CD4-positive, alpha-beta T cell treated with Interleukin-15 for 4 hours (primary cell): ENCODE results near the gene BMP3.

ENCODE experiments used
- DNase-seq: peaks from one replicate; pipeline ENCODE4 v3.0.0-alpha.2; 2020; ENCODE audit warnings: low spot score

The BMP3 gene

DNA sequence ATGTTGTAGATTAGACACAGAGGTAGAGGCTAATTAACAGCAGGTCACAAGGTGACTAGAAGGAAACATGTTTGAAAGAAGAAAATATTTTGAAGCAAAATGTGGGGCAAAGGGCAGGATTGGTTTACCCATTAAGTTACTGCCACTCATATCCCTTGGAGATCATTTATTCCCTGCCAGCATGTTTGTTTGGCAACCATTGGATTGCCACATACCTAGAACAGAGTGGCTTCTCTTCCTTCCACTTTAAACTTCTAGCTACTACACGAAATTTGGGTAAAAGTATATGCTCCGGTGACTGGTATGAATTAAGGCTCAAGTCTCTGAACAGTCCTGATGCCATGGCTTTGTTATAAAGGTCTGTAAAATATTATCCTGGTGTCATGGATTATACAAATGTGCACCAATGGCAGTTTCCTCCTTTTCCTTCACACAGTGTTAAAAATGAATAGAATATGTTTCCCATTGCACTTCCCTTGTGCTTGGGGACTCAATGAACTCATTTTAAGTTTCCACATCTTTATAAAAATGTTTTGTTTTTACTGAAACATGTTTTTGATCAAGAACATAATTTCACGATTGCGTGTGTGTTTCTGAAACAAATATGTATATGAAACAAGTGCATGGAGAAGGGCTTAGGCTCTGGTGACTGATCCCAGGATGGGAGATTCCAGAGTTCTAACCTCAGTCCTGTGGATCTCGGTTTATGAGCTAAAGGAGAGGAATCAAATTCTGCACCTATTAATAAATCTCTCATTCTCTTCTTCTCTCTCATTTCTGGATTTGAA, 12.3 kb downstream of the BMP3 start:
- no peak for DNase-seq

DNA sequence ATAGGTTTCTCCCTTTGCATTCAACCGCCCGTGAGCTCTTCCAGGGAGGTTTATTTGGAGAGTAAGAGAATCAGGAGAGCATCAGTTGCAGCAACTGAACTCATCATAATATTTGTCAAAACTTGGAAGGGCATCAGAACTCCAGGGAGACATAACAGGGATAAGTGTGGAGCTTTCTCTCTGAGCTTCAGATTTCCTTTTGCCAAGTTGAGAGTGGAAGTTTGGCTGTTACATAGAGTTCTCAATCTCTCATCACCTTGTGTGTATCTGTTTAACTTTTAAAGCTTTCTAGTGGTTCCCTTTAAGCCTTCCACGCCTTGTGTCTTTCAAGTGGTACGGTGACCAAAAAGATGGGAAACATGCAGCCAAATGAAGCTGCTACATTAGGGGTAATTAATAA, 18.8 kb downstream of the BMP3 start:
- no peak for DNase-seq

DNA sequence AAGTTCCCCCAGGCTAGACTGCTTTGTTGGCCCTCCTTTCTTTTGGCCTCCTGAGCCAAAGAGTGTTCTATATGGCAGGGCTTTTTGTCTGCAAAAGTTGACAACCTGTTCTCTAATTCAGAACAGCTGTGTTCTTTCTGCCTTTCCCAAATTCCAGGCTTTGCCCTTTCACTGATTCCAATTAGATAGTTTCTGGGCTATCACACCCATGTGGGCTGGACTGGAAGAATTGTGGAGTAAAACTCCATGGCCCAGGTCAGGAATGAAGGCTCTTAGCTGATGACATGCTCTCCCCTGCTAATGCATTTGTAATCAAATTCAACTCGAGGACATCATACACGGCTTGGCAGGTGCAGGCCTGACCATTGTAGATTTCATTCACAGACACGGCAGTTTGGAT, 19.4 kb downstream of the BMP3 start:
- no peak for DNase-seq

DNA sequence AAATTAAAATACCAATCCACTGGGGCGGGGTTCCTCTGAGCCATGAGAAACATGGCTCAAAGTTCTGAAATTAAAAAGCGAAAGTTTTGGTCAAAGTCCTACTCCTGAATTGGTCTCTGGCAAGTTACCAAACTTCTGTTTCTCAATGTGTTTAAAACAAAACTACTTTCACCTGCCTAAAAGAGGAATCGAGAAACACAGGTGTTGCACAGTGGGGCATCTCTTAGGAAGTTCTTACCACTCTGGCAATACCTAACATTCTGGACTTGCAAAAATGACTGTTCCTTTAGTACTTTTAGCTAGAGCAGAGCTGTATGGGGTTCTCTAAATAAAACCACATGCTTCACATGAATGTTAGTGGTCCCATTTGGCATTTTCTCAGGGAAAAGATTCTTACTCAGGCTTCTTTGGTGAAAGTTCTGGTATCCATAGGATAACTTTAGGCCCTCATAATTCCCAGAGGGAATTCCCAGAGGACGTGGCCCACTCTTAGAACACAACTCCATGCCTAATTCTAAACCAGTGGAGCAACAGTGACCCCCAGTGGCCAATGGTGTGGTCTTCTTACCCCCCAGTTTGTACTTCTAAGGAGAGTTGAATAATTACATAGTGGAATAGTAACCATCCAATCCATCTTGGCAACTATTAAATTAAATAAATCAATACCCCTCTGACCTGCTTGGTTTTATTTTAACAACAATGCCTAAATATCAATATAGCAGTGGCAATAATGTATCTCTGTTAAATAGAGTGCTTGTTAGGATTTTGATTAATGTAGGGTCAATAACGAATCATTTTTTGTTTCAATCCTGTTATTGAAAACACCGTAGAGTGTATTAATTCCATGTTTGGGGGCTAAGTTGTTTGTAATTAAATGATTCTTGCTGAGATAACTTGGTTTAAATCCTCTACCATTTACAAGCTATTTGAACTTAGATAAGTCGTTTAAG, 21.9 kb downstream of the BMP3 start:
- DNase-seq: peak; percentile 35

DNA sequence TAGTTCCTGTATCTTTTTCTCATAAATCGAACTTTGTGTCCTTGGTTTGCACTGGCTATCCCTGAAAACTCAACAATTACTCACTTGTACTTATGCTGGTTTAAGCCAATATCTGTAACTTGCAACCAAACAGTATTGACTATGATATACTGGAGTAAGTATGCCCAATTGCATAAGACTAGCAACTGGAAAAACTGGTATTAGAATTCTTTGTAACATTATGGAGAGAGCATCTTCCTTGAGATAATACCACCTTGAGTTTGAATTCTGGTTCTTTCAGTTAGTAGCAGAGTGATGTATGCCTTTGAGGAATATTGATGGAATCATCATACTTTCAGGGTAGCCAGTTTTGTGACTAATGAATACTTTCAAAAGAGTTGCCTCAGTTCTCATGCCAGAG, 28.1 kb downstream of the BMP3 start:
- DNase-seq: no peak

DNA sequence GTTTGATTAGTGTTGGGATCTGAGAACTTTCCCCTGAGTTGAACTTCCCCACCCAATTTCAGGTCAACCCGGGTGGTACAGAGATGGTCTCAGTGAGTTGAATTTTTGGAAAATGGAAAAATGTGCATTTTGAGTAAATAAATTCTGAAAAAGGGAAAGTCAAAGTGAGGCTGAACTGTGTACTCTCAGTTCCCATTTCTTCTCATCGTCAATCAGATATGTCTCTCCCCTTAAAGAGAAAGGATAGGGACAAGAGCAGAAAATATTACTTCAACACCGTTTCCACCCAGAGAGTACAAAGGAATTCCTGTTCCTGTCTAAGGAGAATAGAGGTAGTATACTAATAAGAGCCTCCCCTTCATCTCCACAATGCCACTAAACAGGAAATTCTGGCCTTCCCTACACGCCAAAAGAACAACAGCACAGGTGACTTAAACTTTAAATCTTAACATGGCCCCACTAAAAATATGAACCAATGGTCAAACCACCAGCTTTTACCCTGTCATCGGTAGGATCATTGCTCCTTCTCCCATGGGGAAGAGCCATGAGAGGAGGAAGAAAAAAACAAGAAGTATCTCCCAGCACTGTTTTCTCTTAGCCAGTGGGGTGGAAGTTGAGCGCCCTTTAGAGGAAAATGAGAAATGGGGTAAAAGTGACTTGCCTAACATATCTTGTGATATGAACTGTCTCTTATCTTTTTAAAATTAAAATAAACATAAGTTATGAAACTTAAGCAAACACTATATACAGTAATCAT, 30.3 kb downstream of the BMP3 start:
- DNase-seq: no peak

DNA sequence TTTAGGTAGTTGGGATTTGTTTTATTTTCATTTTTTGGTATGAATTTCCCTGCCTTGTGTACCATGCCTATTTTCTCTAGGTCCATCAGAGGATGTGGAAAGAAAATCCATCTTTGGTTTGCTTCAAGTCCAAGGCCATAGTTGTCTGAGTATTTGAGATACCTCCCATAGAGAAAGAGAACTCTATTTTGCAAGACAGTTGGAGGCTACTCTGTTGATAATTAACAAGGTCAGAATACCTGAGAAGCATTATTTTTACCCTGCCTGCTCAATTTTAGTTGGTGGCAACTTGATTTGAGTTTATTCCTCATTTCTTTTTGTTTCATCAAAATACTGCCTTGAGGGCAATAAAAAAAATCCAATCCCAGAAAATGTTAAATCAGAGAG, 30.8 kb downstream of the BMP3 start:
- DNase-seq: no peak

DNA sequence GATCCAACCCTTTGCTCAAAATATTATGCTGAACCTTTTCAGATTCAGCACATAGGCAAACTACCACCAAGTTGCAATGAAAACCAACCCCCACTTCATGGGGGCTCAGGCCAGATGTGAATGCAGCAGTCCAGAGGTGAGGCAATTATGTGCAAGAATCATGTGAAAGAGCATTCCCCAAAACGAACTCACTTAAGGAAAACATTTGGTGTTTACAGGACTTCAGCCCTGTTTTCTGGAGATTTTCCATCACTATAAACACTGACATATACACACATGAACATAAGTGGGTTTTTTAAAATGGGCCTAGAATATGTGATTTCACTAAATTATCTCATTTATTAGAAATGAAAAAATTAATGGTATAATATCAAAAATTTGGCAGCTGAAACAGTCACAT, 31.5 kb downstream of the BMP3 start:
- DNase-seq: no peak

DNA sequence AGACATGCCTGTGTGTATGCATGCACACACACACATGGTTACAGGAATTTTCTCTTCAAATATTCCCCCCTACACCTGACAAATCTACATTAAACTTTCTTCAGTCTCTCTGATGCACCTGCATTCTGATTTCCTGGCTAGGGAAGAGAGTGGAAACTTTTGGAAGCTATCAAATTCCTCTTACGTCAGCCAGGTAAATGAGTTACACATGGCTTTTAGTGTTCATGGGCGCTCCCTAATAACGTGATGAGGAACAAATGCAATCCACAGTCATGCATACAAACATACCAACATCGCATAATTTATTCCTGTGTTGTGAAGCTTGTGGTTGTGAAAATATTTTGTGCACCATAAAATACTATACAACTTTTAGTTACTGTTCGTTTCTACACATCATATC, 34.9 kb downstream of the BMP3 start:
- DNase-seq: no peak

DNA sequence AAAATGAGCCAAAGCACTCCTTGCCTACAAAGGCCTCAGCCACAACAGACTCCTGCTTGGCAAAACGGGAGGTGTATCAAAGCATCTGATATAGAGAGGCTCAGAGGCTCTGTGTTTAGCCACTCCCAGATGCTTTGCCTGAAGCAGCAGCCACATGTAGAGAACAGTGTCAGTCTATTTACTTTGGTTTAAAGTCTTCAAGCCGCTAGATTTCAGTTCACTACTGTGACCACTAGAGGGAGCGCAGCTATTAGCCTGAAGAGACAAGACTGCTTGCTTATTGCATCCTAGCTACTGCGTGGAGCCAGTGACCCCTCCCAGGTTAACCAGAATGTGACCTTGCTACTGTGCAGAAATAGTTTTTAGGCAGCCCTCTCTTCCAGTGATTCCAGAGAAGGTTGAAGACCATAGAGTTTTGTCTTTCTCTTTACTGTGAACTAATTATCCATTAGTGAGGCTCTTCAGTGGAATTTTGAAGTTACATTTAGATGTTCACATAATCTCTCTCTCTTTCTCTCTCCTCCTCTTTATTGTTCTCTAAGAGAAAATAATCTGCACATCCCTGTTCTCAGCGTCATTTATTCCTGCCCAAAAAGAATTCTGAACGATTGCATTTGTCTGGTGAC, 39.3 kb downstream of the BMP3 start:
- peak; percentile 70 for DNase-seq

DNA sequence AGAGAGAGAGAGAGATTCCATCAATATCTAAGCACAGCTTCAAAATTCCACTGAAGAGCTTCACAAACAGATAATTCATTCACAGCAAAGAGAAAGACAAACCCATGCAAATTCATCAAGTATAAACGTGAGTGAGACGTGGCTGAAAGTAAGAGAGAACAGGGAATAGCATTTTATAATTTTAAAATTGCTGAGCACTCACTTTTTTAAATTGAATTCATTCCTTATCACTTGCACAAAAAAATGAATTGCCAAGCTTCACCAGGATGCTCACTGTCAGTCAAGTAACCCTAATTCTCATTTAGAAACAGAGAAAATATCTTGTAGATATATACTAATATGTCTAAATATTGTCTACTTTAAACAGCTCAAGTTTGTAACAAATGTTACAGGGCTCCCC, 40.5 kb downstream of the BMP3 start:
- no peak for DNase-seq

DNA sequence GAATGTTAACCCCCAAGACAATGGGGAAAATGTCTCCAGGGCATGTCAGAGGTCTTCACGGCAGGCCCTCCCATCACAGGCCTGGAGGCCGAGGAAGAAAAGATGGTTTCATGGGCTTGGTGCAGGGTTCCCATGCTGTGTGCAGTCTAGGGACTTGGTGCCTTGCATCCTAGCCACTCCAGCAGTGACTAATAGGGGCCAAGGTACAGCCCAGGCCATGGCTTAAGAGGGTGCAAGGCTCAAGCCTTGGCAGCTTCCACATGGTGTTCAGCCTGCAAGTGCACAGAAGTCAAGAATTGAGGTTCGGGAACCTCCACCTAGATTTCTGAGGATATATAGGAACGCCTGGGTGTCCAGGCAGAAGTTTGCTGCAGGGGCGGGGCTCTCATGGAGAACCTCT, 50.6 kb downstream of the BMP3 start:
- DNase-seq: no peak

DNA sequence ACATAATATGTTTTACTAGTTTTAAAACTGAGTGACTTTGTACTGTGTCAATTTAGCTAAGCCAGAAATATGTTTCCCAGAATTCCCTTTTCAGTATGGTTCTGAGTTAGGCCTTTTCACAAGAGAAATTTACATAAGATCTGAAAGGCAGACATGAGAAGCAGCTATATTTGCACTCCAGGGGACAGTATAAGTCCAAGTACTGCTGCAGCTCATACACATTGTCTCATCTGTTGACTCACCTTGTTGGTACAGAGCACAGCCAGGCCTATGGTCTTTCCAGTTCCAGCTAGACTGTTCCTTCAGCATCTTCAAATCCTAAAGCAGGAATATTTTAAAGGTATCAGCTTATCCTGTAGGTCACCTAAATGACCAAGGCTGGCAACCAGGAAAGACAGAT, 53.5 kb downstream of the BMP3 start:
- DNase-seq: no peak

DNA sequence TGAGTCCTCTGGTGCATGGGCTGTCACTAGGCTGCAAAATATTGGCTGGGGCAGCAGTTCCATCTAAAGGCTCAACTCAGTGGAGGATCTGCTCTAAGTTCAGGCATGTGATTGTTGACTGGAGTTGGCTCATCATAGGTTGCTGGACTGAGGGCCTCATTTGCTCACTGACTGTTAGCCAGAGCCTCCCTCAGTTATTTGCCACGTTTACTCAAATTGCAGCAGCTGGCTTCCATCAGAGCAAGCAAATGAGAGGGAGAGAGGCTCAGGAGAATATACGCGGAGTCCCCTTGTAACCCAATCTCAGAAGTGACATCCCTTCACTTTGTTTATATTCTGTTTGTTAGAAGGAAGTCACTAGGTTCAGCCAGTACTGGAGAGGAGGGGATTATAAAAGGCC, 54.1 kb downstream of the BMP3 start:
- DNase-seq: no peak

DNA sequence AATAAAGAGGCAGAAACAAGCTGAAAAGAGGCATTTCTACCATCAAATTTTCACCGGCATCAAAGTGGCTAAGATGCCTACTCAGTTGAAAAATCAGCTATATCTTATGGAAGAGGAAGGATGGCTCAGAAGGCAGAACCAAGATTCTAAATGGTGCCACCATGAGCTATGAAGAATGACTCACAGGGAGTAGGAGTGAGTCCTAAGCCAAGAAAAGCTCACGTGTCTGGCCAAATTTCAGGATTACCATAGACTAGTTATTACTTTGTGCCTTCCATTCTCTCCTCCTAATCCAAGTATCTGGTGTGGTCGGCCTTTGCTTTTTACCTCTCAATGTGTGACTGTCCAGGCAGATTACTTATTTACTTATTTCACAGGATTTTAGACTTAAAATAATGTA, 54.8 kb downstream of the BMP3 start:
- no peak for DNase-seq

DNA sequence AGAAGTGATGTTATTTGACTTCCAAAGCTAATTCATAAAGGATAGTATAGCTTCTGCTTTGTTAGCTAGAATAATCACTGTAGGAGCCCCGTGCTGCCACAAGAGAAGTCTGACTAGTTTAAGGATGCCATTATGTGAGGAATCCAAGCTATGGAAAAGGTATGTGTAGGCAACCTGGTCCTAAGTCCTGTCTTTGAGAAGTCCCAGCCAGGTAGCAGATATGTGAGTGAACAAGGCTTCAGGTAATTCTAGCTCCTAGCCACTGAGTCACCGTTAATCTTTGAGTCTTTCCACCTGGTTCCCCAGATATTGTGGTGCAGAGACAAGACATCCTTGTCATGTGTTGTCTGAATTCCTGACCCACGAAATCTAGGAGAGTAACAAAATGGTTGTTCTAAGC, 55.5 kb downstream of the BMP3 start:
- DNase-seq: no peak

DNA sequence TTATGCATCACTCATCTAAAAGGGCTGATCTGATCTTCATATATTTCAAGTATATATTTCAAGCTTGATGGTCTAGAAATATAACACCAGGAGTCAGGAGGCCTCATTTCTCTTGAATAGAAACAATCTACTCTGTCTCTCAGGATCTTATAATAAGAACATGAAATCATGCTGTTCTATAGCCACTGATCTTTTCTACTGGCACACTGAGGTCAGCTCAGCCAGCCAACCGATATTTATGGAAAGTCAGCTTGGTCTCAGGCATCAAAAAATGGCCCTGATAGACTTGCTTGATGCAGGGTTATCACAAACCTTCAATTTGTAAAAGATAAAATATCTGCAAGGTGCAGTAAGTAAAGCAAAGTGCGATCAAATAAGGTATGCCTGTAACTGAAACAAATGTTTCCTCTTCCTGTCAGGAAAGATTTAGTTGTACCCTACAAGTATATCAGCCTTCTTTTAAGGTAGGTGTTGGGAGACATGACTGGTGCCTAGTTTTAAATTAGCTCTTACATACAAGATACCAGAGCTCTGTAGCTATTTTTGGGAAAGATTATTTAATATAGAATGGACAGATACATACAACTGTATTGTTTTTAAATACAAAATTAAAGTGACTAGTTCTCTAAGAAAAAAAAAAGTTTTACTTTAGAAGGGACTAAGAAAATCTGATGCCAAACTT, 63.4 kb downstream of the BMP3 start:
- no peak for DNase-seq

DNA sequence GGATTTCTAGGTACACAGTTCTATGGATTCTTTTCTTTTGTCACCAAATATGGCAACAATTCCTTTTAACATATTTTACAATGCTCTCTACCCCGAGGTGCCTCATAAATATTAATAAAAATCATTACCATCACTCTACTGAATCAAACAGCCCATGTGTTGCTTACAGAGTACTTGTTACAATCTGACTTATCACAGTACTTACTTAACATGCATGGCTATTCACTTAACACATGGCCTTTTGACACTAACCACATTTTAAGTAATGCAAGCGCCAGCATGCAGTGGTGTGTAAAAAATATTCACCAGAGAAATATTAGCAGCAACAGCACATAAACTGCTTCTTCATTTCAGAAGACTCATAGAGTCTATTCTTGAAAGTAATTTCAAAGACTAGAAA, 64.9 kb downstream of the BMP3 start:
- no peak for DNase-seq

DNA sequence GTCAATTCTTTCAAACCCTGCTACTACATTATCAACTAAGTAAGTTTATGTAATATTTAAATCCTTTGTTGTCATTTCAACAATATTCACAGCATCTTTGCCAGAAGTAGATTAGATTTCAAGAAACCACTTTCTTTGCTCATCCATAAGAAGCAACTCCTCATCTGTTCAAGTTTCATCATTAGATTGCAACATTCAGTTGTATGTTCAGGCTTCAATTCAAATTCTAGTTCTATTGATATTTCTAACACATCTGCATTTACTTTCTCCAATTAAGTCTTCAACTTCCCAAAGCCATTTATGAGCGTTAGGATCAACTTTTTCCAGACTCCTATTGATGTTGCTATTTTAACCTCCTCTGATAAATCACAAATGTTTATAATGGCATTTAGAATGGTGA, 66.1 kb downstream of the BMP3 start:
- DNase-seq: no peak

DNA sequence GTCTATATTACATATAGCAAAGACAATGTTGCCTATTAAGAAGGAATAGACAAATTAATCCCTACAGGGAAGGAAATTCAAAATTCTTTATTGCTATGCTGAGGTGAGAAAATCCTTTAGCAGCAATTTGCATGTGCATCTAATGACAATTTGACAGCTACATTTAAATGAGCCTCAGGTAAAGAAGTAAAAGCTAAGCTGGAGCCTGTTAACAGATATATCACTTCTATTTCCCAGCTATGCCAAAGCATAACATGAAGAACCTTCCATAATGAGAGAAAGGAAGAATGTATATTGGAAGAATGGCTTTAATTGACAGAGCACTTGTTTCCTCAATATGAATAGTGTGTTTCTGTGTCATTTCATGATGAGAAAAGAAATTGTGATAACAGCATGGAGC, 71.6 kb downstream of the BMP3 start:
- no peak for DNase-seq

DNA sequence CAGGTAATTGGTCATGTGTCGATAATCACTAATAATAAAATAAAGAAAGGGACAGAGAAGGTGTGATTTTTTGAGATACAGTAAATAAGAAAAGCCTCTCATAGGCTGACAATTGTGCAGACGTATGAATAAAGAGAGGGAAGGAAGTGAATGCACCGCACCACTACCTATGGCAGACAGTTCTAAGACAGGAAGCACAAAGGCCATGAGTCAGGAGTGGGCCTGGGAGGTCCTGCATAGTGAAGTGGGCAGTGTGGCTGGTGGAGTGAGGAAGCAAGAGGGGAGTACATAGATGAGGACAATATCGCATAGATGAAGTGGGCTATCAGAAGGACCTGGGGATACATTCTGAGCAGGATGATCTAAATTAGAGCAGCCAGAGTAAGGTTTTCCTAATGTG, 75.6 kb downstream of the BMP3 start:
- no peak for DNase-seq
